Measurements from ENCODE around the gene SH2D1A.
"Not testable (repeated sequence)": the region's sequence is repeated elsewhere in the genome, so short reads cannot be mapped to it uniquely, and the experiment has no call there.

The SH2D1A gene

GRCh38 chrX:124354648-124355047, 8.3 kb downstream of the SH2D1A start:
- no peak for DNase-seq (ENCODE audit: low spot score)

- no peak for DNase-seq (ENCODE audit: low spot score)
Measured at GRCh38 chrX:124358800-124359383, 12.5 kb downstream of the SH2D1A start.

- DNase-seq (ENCODE audit: low spot score): no peak
Measured at GRCh38 chrX:124362072-124362471, 15.7 kb downstream of the SH2D1A start.

- no peak for DNase-seq (ENCODE audit: low spot score)
Measured at GRCh38 chrX:124362761-124363160, 16.4 kb downstream of the SH2D1A start.

GRCh38 chrX:124369722-124370121, 23.4 kb downstream of the SH2D1A start:
- DNase-seq (ENCODE audit: low spot score): no peak

GRCh38 chrX:124373348-124373747, 27.0 kb downstream of the SH2D1A start:
- no peak for DNase-seq (ENCODE audit: low spot score)

GRCh38 chrX:124378643-124379042, 32.3 kb downstream of the SH2D1A start:
- no peak for DNase-seq (ENCODE audit: low spot score)

- no peak for DNase-seq (ENCODE audit: low spot score)
Measured at GRCh38 chrX:124383354-124383753, 37.0 kb downstream of the SH2D1A start.

GRCh38 chrX:124386401-124386800, 40.0 kb downstream of the SH2D1A start:
- DNase-seq (ENCODE audit: low spot score): no peak

GRCh38 chrX:124388562-124388961, 42.2 kb downstream of the SH2D1A start:
- peak; percentile 25 for DNase-seq (ENCODE audit: low spot score)

- DNase-seq (ENCODE audit: low spot score): no peak
Measured at GRCh38 chrX:124392794-124393193, 46.4 kb downstream of the SH2D1A start.

- no peak for DNase-seq (ENCODE audit: low spot score)
Measured at GRCh38 chrX:124393238-124393637, 46.9 kb downstream of the SH2D1A start.

GRCh38 chrX:124393659-124394058, 47.3 kb downstream of the SH2D1A start:
- no peak for DNase-seq (ENCODE audit: low spot score)

- DNase-seq (ENCODE audit: low spot score): no peak
Measured at GRCh38 chrX:124395145-124395880, 49.0 kb downstream of the SH2D1A start.

GRCh38 chrX:124401696-124402095, 55.3 kb downstream of the SH2D1A start:
- no peak for DNase-seq (ENCODE audit: low spot score)

GRCh38 chrX:124405868-124406267, 59.5 kb downstream of the SH2D1A start:
- DNase-seq (ENCODE audit: low spot score): no peak

GRCh38 chrX:124406294-124407014, 60.1 kb downstream of the SH2D1A start:
- DNase-seq (ENCODE audit: low spot score): peak; percentile 66

GRCh38 chrX:124407226-124407625, 60.9 kb downstream of the SH2D1A start:
- no peak for DNase-seq (ENCODE audit: low spot score)

GRCh38 chrX:124408380-124408779, 62.0 kb downstream of the SH2D1A start:
- not testable (repeated sequence) for DNase-seq (ENCODE audit: low spot score)

- no peak for DNase-seq (ENCODE audit: low spot score)
Measured at GRCh38 chrX:124413244-124413643, 66.9 kb downstream of the SH2D1A start.

- DNase-seq (ENCODE audit: low spot score): no peak
Measured at GRCh38 chrX:124414281-124414680, 67.9 kb downstream of the SH2D1A start.

GRCh38 chrX:124415115-124415800, 68.9 kb downstream of the SH2D1A start:
- DNase-seq (ENCODE audit: low spot score): no peak
